HG03196 (cell line): ENCODE data around the gene CCL21.
"Not testable (repeated sequence)": the region's sequence is repeated elsewhere in the genome, so short reads cannot be mapped to it uniquely, and the experiment has no call there.

Experiments
- ATAC-seq: cut with Tn5 transposase; IDR thresholded peaks from one replicate; pipeline ENCODE4 v1.9.1; 2021; ENCODE audit not compliant: unreplicated experiment

Gene CCL21, protein sequence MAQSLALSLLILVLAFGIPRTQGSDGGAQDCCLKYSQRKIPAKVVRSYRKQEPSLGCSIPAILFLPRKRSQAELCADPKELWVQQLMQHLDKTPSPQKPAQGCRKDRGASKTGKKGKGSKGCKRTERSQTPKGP

GRCh38 chr9:34710023-34710422 is at the start of gene CCL21:
CCL21 (minus strand) TSS chr9:34710136; CDS start chr9:34710066, 70 bp downstream.
- ATAC-seq = no peak

DNA sequence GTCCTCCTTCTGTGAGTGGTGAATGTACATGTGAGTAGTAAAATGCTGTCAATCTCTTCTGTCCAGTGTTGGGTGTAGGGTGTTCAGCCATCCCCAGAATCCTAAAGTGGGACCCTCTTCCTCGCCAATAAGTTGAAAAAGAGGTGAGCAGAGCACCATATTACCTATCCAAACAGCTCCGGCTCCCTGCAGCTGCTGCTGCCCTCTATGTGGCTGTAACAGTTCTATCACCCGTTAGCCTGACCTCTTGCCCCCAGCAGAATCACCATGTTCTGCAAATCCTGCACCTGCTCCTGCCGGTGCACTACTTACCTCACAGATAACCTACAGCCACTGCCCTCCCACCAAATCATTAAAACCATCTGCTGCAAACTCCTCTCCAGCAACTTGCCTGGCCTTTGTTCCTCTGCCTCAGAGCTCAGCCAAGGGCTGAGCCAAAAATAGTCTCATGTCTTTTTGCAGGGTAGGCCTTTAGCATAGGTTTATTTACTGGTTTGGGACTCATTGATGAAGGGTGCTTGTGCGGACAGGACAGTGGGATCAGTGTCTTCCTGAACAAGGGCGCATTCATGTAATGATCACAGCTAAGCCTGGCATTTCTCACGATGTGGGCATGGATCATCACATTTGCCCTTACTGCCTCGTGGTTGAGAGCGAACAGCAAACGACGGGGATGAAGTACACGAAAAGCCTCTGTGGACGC is 49.6 kb upstream of the CCL21 start:
- no peak for ATAC-seq

DNA sequence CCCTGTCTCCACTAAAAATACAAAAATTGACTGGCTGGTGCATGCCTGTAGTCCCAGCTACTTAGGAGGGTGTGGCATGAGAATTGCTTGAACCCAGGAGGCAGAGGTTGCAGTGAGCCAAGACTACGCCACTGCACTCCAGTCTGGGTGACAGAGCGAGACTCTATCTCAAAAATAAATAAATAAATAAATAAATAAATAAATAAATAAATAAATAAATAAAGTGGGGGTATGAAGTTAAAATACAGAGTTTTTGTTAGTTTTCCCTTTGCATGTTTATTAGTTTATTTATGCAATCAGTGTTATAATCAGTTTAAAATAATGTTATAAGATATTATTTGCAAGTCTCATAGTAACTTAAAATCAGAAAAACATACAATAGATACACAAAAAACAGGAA is 40.4 kb upstream of the CCL21 start:
- ATAC-seq = not testable (repeated sequence)

GRCh38 chr9:34746526-34746925 is 36.6 kb upstream of the CCL21 start:
- ATAC-seq = no peak

GRCh38 chr9:34744295-34745221 is 34.6 kb upstream of the CCL21 start:
- ATAC-seq = no peak

- no peak for ATAC-seq
Observed at GRCh38 chr9:34742710-34743109, 32.8 kb upstream of the CCL21 start.

DNA sequence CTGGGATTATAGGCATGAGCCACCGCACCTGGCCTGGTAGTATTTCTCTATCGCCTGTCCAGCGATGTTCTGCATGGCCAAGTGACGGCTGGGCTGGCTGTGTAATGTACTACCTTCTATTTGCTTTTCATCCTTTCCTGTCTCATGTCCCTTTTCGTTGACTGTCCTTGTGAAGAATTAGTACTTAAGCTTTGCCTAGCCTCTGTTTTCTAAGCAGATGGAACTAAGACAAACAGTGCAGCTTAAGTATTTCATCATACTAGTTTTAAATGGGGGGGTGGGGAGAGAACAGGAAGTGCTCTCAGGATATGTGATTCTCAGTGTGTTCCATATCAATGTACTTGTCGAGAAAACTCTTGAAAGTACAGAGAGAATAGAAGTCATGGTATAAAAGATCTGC is 31.7 kb upstream of the CCL21 start:
- no peak for ATAC-seq

DNA sequence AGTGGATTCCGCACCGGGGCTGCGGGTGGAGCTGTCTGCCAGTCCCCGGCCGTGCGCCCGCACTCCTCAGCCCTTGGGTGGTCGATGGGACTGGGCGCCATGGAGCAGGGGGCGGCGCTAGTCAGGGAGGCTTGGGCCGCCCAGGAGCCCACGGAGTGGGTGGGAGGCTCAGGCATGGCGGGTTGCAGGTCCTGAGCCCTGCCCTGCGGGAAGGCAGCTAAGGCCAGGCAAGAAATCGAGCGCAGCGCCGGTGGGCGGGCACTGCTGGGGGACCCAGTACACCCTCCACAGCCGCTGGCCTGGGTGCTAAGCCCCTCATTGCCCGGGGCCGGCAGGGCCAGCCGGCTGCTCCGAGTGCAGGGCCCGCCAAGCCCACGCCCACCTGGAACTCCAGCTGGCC is 30.2 kb upstream of the CCL21 start:
- not testable (repeated sequence) for ATAC-seq

- ATAC-seq = no peak
Observed at GRCh38 chr9:34737677-34738260, 27.8 kb upstream of the CCL21 start.

DNA sequence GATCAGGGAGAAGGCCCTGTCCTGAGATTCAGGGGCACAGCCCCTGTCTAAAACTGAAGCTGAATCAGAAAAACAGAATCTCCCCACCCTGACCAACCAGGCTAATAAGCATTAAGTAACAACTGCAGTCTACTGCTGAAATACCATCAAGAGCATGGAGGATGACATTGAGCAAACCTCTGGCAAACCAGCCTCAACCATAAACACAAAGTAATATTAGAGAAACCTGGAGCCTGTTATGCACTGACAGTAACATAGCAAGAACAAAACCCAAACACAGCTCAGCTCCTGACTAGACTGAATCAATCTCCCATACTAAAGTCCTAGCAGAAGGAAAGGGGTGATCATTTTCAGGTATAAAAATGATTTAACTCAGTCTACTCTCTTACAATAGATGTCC is 24.8 kb upstream of the CCL21 start:
- ATAC-seq = no peak

- no peak for ATAC-seq
Observed at GRCh38 chr9:34732886-34733285, 22.9 kb upstream of the CCL21 start.

- ATAC-seq = no peak
Observed at GRCh38 chr9:34732478-34732877, 22.5 kb upstream of the CCL21 start.

DNA sequence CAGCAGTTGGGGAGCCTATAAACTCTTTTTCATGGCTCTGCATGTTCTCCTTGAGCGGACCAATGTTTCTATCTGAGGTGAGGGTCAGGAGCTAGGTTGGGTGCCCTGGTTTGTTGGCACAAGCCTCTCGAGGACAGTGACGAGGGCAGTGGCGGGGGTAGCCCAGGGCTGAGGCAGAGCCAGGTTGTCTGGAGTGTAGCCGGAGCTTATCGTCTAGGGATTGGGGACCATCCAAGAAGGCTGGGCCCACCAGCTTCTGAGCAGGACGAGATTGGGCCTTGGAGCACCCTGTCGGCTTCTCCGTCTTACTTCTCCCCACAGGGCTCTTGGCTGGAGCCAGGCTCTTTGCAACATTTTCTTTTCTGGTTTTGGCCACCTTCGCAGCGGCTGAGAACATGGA is 13.2 kb upstream of the CCL21 start:
- no peak for ATAC-seq

DNA sequence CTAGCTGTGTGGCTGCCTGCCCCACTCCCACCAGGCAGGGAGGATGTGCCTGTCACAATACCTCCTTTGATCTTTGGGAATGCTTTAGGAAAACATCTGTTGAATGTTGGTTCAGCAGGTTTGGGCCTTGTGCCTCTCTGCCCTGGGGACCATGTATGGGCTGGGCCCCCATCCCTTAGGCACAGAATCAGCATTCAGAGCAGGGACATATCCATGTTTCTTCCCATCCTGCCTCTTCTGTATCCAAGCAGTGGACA is 9.8 kb upstream of the CCL21 start:
- ATAC-seq = not testable (repeated sequence)

GRCh38 chr9:34719021-34719768 is 9.3 kb upstream of the CCL21 start:
- no peak for ATAC-seq

- ATAC-seq = no peak
Observed at GRCh38 chr9:34717996-34718614, 8.2 kb upstream of the CCL21 start.

DNA sequence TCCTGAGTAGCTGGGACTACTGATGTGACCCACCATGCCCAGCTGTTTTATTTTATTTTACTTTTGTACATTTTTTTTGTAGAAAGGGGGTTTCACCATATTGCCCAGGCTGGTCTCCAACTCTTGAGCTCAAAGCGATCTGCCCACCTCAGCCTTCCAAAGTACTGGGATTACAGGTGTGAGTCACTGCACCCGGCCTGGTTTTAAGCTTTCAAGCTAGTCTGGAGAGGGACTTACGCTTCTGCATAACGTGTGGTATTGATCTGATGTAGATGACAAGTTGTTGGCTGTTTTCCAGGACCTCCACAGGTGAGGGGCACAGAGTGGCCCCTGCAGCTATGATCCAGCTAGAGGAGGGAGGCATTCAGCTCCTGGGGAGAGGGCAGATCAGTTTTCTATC is 6.8 kb upstream of the CCL21 start:
- no peak for ATAC-seq

- no peak for ATAC-seq
Observed at GRCh38 chr9:34715639-34716215, 5.8 kb upstream of the CCL21 start.

DNA sequence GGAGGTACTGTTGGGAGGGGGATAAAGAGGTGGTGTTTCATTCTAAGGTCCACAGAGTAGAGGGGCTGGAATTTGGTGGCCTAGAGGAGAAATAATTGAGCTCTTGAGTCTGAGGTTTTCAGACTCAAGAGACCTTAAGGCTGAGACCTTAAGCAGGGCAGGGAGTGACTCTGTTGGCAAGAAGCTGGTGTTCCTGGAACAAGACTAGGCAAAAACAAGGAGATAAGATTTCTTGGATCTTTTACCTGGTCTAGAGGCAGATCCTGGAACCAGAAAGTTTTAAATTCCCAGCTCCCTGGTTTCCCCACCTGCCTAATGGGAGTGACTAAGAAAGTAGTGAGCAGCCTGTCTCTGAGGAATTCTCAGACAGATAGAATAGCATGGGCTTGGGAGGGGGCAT is 4.1 kb upstream of the CCL21 start:
- no peak for ATAC-seq

DNA sequence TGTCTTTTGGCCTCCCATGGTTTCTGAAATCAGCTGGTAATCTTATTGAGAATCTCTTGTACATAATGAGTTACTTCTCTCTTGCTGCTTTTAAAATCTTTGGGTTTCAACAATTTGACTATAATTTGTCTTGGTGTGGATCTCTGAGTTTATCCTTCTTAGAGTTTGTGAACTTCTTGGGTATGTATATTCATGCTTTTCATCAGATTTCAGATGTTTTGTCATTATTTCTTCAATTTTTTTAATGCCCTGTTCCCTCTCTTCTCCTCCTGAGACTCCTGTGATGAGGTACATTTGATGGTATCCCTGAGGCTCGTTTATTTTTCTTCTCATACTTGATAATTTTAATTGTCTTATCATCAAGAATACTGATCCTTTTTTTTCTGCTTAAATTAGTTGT is 2.2 kb upstream of the CCL21 start:
- ATAC-seq = no peak
